GM12878 (cell line): ENCODE data around the gene BRIX1. TPM values are rescaled to one million over a fixed set of nuclear protein-coding genes. Genes with fewer than 3 reads are reported as not detected.

Experiments used
- ATAC-seq: fragments of 200-7000 bp; cut with Tn5 transposase; 3 replicates; pipeline ENCODE4 v1.9.1; 2020; ENCODE audit warnings: mild to moderate bottlenecking, moderate library complexity
- BruUV-seq: library from RNA; stranded (reverse); fragments of 400-500 nt; replicated peaks from 2 replicates; lab custom pipeline; 2021; lab: Mats Ljungman, UMichigan
- CTCF ChIA-PET: fragments of 300-600 bp; sonication (Branson Sonifier 250); formaldehyde crosslinking; extraction: SDS; loops from one replicate; lab custom pipeline; 2021; ENCODE audit warnings: inconsistent platforms; lab: Yijun Ruan, JAX
- POLR2A ChIA-PET: fragments of 350-600 bp; formaldehyde crosslinking; extraction: SDS; loops from one replicate; lab custom pipeline; 2021; ENCODE audit warnings: inconsistent platforms; lab: Charles Lee
- RAD21 ChIA-PET: fragments of 300-600 bp; sonication (Branson Sonifier 250); formaldehyde crosslinking; loops from one replicate; lab custom pipeline; 2023; ENCODE audit warnings: antibody characterized with exemption; ENCODE audit not compliant: unreplicated experiment; lab: Charles Lee
- SMC1A ChIA-PET: fragments of 300-600 bp; sonication (Branson Sonifier 250); formaldehyde crosslinking; loops from one replicate; lab custom pipeline; 2023; ENCODE audit not compliant: unreplicated experiment, uncharacterized antibody; lab: Charles Lee
- DNase-seq: peaks from one replicate; pipeline ENCODE4 v3.0.0-alpha.2; 2011; ENCODE audit warnings: low read depth, low spot score
- FAIRE-seq: peaks from 3 replicates; lab custom pipeline; 2011; peaks lifted over from hg19 to GRCh38; lab: Jason Lieb, UNC
- H2AFZ ChIP-seq: 2 replicates; pipeline ENCODE4 v1.6.0; 2011; ENCODE audit warnings: low read depth, low read length, control low read depth; ENCODE audit not compliant: control insufficient read depth
- H3K27ac ChIP-seq: 2 replicates; pipeline ENCODE4 v1.5.1; 2011; ENCODE audit warnings: control low read depth; ENCODE audit not compliant: control insufficient read depth, insufficient read depth
- H3K27me3 ChIP-seq, 2 experiments: replicated peaks in 1 of 2; 2 replicates each; pipeline versions ENCODE4 v1.6.0 to v1.6.1; 2011; ENCODE audit warnings: low read length in 1 of 2; ENCODE audit not compliant: control insufficient read depth in 2 of 2, insufficient read depth in 2 of 2
- H3K36me3 ChIP-seq, 2 experiments: 2 replicates each; pipeline ENCODE4 v1.5.1; 2011; ENCODE audit warnings: low read length in 1 of 2; ENCODE audit not compliant: control insufficient read depth in 2 of 2, insufficient read depth in 2 of 2
- H3K4me1 ChIP-seq: 2 replicates; pipeline ENCODE4 v1.6.1; 2011; ENCODE audit warnings: mild to moderate bottlenecking, low read length, moderate library complexity, mixed read lengths; ENCODE audit not compliant: control insufficient read depth, insufficient read depth
- H3K4me2 ChIP-seq: 2 replicates; pipeline ENCODE4 v1.6.0; 2011; ENCODE audit warnings: control low read depth; ENCODE audit not compliant: control insufficient read depth, insufficient read depth
- H3K4me3 ChIP-seq: fragments of 200-600 bp; sonication (generic); 2 replicates; pipeline ENCODE4 v1.5.1; 2016
- H3K79me2 ChIP-seq: 2 replicates; pipeline ENCODE4 v1.6.0; 2011; ENCODE audit warnings: low read length; ENCODE audit not compliant: control insufficient read depth, insufficient read depth
- H3K9ac ChIP-seq: 2 replicates; pipeline ENCODE4 v1.8.0; 2011; ENCODE audit warnings: low read length, control low read depth, mixed read lengths; ENCODE audit not compliant: control insufficient read depth, insufficient read depth
- H3K9me3 ChIP-seq: replicated peaks from 3 replicates; pipeline ENCODE4 v1.5.1; 2011; ENCODE audit warnings: mild to moderate bottlenecking, low read length; ENCODE audit not compliant: control insufficient read depth, insufficient read depth
- H4K20me1 ChIP-seq: 2 replicates; pipeline ENCODE4 v1.6.0; 2011; ENCODE audit not compliant: control insufficient read depth, insufficient read depth
- BMI1 ChIP-seq: fragments of 450-650 bp; IDR thresholded peaks from 2 replicates; pipeline ENCODE4 v1.6.1; 2016; ENCODE audit warnings: mild to moderate bottlenecking, moderate library complexity, borderline replicate concordance
- E2F8 ChIP-seq: fragments of 450-650 bp; IDR thresholded peaks from 2 replicates; pipeline ENCODE4 v1.6.1; 2018; ENCODE audit warnings: mild to moderate bottlenecking, low read depth, moderate library complexity; ENCODE audit not compliant: partially characterized antibody
- IRF3 ChIP-seq: fragments of 450-650 bp; IDR thresholded peaks from 2 replicates; pipeline ENCODE4 v1.6.1; 2014; ENCODE audit warnings: mild to moderate bottlenecking
- PAX5 ChIP-seq: IDR thresholded peaks from 2 replicates; pipeline ENCODE4 v1.6.1; 2011; ENCODE audit warnings: low read depth, low read length, borderline replicate concordance
- REST ChIP-seq: IDR thresholded peaks from 2 replicates; pipeline ENCODE4 v1.6.1; 2012; ENCODE audit warnings: mild to moderate bottlenecking, low read depth, low read length
- SUZ12 ChIP-seq: fragments of 200-600 bp; sonication (generic); IDR thresholded peaks from one replicate; pipeline ENCODE4 v1.6.1; 2018; ENCODE audit warnings: antibody characterized with exemption, mild to moderate bottlenecking; ENCODE audit not compliant: unreplicated experiment
- YY1 ChIP-seq: IDR thresholded peaks from 2 replicates; pipeline ENCODE4 v1.6.1; 2011; ENCODE audit warnings: low read depth, mild to moderate bottlenecking, low read length
- WGBS: methylation state at CpG from one replicate; pipeline ENCODE4 v1.1.6; 2016; ENCODE audit warnings: low lambda C conversion rate; ENCODE audit not compliant: insufficient replicate concordance, insufficient coverage; ENCODE audit errors: missing lambda C conversion rate; 5-methylcytosine and 5-hydroxymethylcytosine counted together
- in situ Hi-C: fragments of 300-500 bp; cut with MboI; formaldehyde crosslinking; loops from 9 replicates; pipeline ENCODE4 v1.14.3; 2018; ENCODE audit warnings: mixed read lengths
- intact Hi-C: fragments of 100-400 bp; cut with micrococcal nuclease; formaldehyde crosslinking; loops from one replicate; pipeline ENCODE4 v1.14.2; 2022; ENCODE audit not compliant: unreplicated experiment
- polyA plus RNA-seq, 11 experiments: library from polyadenylated mRNA; depleted of rRNA in 4 of 11; unstranded in 6 of 11; stranded (reverse) in 5 of 11; fragments of >200 nt; fragmentation: Nextera tagmentation in 4 of 11; fragmentation: Illumina TruSeq in 1 of 11; extraction: Ambion mirVana in 4 of 11; extraction: Trizol in 1 of 11; gene quantifications; 1 replicate in 1 of 11; 2 replicates in 10 of 11; pipeline versions ENCODE4 v1.2.1 to v1.2.3, GENCODE V29; 2011 to 2016; ENCODE audit warnings: inconsistent platforms in 2 of 11, missing spikeins in 2 of 11, low read depth in 1 of 11
- total RNA-seq, 4 experiments: library from RNA; depleted of rRNA in 3 of 4; stranded (reverse); fragments of >200 nt in 3 of 4; fragmentation: Illumina TruSeq in 1 of 4; extraction: Trizol in 1 of 4; gene quantifications; 2 replicates each; pipeline versions ENCODE4 v1.2.1 to v1.2.3, GENCODE V29; 2013 to 2021

Gene BRIX1
- total and polyA plus RNA-seq, 10 of the 15 experiments (the other 5 are each of a cell fraction or from before 2014, with no cell fraction given) = 48.3 to 119 (median 78.9) TPM

- Histone ChIP-seq H3K4me3 (no peak overlapping the region), H3K36me3 (no peaks in the 10 kb centered on the region), H3K79me2 (no peaks in the 10 kb centered on the region), H4K20me1 (no peaks in the 10 kb centered on the region), H3K4me2 (no peak overlapping the region), H3K27me3 (no peaks in the 10 kb centered on the region), H3K9ac (no peak overlapping the region), H2AFZ (no peak overlapping the region), H3K4me1 (no peaks in the 10 kb centered on the region), H3K9me3 (no peaks in the 10 kb centered on the region), H3K27ac (no peak overlapping the region)
- FAIRE-seq (no peak), ATAC-seq (no peak), DNase-seq (no peak)
- BruUV-seq = no TSS peak
- CTCF ChIA-PET = interaction anchor here (0.5 kb wide), 1 partner anchor 1204 kb away, joined by 4 read pairs; no protein-coding TSS in a partner anchor
- RAD21 ChIA-PET = no interaction called here
- in situ Hi-C loops (loop anchor here (25.0 kb wide), 1 partner anchor 680 kb away; no protein-coding TSS in a partner anchor), intact Hi-C loops (no loop called here)
- 16% methylated on average over 3 of the region's 3 CpGs for WGBS
- POLR2A ChIA-PET = no interaction called here
- TF ChIP-seq PAX5 (no peak), BMI1 (no peak), YY1 (no peak), REST (no peak), IRF3 (no peak), SUZ12 (no peak), E2F8 (no peak)
- SMC1A ChIA-PET = no interaction called here
These were observed 48.5 kb upstream of the BRIX1 start for GRCh38 chr5:34866989-34867471.
